Measurements from ENCODE around the gene FTO.
"Not testable (repeated sequence)": the region's sequence is repeated elsewhere in the genome, so short reads cannot be mapped to it uniquely, and the experiment has no call there.

FTO gene

DNA sequence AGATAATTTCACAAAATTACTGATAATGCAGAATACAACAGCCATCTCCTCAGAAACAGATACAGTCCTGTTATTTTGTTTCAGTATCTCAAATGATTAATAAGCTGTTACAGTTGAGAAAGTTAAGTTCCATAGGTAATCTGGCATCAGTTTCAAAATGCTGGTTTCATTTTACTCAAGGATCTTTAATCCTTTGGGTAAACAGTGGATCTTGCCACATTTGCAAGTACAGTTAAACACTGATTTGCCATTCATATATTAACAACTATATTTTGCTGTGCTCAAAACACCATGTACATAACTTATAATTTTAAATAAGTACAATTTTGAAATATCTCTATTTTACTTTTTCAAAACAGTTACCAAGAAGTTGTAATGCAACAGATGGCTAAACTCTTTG is 31.5 kb upstream of the FTO start:
- POLR2A ChIA-PET (ENCODE audit: low non-redundant PET), result no interaction called here
- TF ChIP-seq, protein P1, sequence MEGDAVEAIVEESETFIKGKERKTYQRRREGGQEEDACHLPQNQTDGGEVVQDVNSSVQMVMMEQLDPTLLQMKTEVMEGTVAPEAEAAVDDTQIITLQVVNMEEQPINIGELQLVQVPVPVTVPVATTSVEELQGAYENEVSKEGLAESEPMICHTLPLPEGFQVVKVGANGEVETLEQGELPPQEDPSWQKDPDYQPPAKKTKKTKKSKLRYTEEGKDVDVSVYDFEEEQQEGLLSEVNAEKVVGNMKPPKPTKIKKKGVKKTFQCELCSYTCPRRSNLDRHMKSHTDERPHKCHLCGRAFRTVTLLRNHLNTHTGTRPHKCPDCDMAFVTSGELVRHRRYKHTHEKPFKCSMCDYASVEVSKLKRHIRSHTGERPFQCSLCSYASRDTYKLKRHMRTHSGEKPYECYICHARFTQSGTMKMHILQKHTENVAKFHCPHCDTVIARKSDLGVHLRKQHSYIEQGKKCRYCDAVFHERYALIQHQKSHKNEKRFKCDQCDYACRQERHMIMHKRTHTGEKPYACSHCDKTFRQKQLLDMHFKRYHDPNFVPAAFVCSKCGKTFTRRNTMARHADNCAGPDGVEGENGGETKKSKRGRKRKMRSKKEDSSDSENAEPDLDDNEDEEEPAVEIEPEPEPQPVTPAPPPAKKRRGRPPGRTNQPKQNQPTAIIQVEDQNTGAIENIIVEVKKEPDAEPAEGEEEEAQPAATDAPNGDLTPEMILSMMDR (conservative IDR thresholded peaks at IDR 0.05; ENCODE audit: low read depth), result no peak
- no peak for DNase-seq (ENCODE audit: low spot score)
- CTCF ChIA-PET, result no interaction called here
- H3K27ac ChIP-seq, result no peak overlapping the region

DNA sequence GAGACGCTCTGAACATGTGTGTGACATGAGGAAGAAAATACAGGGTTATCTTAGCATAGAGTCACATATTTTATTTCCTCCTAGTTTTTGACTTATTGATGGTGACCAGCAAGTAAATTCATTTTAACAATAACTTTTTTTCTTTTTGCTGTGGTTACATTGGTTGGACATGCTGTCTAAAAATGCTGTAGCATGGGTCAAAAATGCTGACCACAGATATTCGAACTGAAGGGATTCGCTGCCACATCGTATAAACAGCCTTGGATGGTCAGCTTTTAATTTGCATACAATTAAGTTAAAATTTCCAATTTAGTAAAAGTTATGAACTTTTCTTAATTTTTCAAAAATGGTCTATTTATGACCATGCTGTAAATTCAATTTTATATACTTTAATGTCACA is 30.8 kb upstream of the FTO start:
- TF ChIP-seq, protein P1 (conservative IDR thresholded peaks at IDR 0.05; ENCODE audit: low read depth), result no peak
- no peak for DNase-seq (ENCODE audit: low spot score)
- ChIA-PET POLR2A (ENCODE audit: low non-redundant PET) (no interaction called here), CTCF (no interaction called here)
- H3K27ac ChIP-seq, result no peak overlapping the region

DNA sequence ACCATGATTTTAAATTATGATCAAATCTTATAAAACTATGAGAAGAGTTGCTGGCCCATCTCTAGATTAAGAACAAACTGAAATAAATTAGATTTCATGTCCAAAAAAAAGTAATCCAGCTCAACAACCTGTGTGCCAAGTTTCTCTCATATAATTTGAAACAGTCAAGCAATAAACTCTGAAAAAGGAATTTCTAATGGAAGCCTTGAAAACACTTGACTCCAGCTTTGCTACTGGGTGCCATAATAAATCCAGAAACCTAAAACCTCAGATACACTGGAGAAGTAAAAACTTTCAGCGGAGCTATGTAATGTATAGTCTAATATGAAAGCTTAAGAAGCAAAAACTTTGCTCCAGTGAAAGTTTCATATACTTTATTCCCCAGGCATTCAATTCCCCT is 25.8 kb upstream of the FTO start:
- no peak overlapping the region for H3K27ac ChIP-seq
- ChIA-PET CTCF (no interaction called here), POLR2A (ENCODE audit: low non-redundant PET) (no interaction called here)
- TF ChIP-seq, protein P1 (conservative IDR thresholded peaks at IDR 0.05; ENCODE audit: low read depth), result no peak
- no peak for DNase-seq (ENCODE audit: low spot score)

DNA sequence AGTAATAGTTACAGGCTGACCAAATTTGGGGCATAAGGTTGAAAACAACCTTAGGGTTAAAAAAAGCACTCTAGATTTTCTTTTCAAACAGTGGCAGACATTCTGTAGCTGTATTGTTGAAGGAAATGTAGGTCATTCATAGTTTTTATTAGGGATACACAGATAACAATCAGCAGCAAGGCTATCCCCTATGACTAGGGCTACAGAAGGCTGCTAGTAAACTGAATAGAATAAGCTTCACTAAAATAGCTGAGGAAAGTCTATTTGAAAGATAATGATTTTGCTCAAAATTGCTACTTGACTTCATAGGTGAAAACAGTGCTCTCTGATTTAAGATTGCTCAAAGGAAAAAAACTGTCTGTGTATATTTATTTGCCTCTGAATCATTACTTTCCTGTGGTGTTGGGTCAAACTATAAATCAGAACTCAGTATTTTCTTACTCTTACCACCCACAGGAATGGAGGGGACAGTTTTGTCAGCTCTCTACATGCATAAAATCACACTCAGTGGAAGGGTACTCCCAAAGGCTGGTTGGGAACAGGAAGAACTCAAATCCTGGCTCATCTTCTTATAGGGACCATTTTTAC is 25.1 kb upstream of the FTO start:
- H3K27ac ChIP-seq, result no peak overlapping the region
- CTCF ChIA-PET, result no interaction called here
- TF ChIP-seq, protein P1 (conservative IDR thresholded peaks at IDR 0.05; ENCODE audit: low read depth), result no peak
- DNase-seq (ENCODE audit: low spot score), result no peak
- POLR2A ChIA-PET (ENCODE audit: low non-redundant PET), result no interaction called here

DNA sequence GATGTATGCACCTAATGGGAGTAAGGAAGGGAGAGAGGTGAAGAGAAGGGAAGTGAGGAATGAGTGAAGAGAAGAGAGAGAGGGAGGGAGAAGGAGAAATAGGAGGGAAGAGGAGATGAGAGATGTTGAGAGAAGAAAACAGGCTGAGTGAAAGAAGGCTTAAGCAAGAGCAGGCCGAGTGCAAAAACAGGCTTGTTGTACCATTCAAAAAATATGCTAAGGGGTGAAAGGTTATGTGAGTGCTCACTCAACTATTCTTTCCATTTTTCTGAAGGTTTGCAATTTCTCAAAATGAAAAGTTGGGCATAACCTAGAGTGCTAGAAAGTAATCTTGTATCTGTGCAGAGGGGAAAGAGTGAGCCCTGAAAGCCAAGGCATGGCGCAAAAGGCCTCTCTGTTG is 23.2 kb upstream of the FTO start:
- DNase-seq (ENCODE audit: low spot score), result no peak
- H3K27ac ChIP-seq, result no peak overlapping the region
- TF ChIP-seq, protein P1 (conservative IDR thresholded peaks at IDR 0.05; ENCODE audit: low read depth), result no peak
- POLR2A ChIA-PET (ENCODE audit: low non-redundant PET), result no interaction called here
- CTCF ChIA-PET, result no interaction called here

DNA sequence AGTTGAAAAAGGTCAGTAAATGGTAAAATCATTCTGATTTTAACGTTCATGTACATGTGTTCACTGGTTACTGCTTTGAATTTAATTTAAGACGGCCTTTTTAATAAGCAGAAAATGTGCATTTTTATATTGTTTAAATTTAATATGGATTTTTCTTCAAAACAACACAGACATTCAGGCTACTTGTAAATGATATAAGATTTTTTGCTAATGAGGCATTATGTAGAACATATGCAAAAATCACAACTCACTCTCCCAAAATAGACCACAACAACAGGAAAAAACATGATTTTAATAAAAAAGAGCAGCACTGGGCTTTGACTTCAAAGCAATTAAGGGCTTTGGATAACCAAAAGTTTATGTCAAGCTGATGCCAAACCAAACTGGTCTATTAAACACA is 22.6 kb upstream of the FTO start:
- CTCF ChIA-PET, result no interaction called here
- POLR2A ChIA-PET (ENCODE audit: low non-redundant PET), result no interaction called here

DNA sequence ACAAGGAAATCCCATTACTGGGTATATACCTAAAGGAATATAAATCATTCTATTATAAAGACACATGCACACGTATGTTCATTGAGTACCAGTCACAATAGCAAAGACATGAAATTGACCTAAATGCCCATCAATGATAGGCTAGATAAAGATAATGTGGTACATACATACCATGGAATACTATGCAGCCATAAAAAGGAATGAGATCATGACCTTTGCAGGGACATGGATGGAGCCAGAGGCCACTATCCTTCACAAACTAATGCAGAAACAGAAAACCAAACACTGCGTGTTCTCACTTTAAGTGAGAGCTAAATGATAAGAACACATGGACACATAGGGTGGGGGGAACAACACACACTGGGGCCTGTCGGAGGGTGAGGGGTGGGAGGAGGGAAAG is 18.6 kb upstream of the FTO start:
- CTCF ChIA-PET; DNase-seq (ENCODE audit: low spot score); H3K27ac ChIP-seq; POLR2A ChIA-PET (ENCODE audit: low non-redundant PET): not testable (repeated sequence)

More for the DNA sequence above, 22.6 kb upstream of the FTO start:
- DNase-seq (ENCODE audit: low spot score), result no peak
- no peak overlapping the region for H3K27ac ChIP-seq
- TF ChIP-seq, protein P1 (conservative IDR thresholded peaks at IDR 0.05; ENCODE audit: low read depth), result no peak

Data from RWPE1 (cell line).